Ishikawa (cell line): ENCODE measurements around the gene NDUFB6.

Source experiments
- CEBPB ChIP-seq: IDR thresholded peaks from 2 replicates; pipeline ENCODE4 v1.6.1; 2012
- CREB1 ChIP-seq: IDR thresholded peaks from 2 replicates; pipeline ENCODE4 v1.6.1; 2012; ENCODE audit warnings: low read depth
- EGR1 ChIP-seq: IDR thresholded peaks from 2 replicates; pipeline ENCODE4 v1.6.1; 2012
- EP300 ChIP-seq: IDR thresholded peaks from 2 replicates; pipeline ENCODE4 v1.6.1; 2012; ENCODE audit warnings: borderline replicate concordance
- FOXM1 ChIP-seq: IDR thresholded peaks from 2 replicates; pipeline ENCODE4 v1.6.1; 2012; ENCODE audit warnings: low read depth, borderline replicate concordance
- MAX ChIP-seq: IDR thresholded peaks from 2 replicates; pipeline ENCODE4 v1.6.1; 2012
- NFIC ChIP-seq: IDR thresholded peaks from 2 replicates; pipeline ENCODE4 v1.6.1; 2012
- RAD21 ChIP-seq: IDR thresholded peaks from 2 replicates; pipeline ENCODE4 v1.6.1; 2012; ENCODE audit warnings: low read depth
- REST ChIP-seq: IDR thresholded peaks from 2 replicates; pipeline ENCODE4 v1.6.1; 2012; ENCODE audit warnings: low read depth, mild to moderate bottlenecking
- TAF1 ChIP-seq: IDR thresholded peaks from 2 replicates; pipeline ENCODE4 v1.6.1; 2012; ENCODE audit warnings: low read depth, mild to moderate bottlenecking
- TCF12 ChIP-seq: IDR thresholded peaks from 2 replicates; pipeline ENCODE4 v1.6.1; 2012; ENCODE audit warnings: low read depth
- TEAD4 ChIP-seq: IDR thresholded peaks from 2 replicates; pipeline ENCODE4 v1.6.1; 2012
- YY1 ChIP-seq: IDR thresholded peaks from 2 replicates; pipeline ENCODE4 v1.6.1; 2012; ENCODE audit warnings: low read depth
- ZBTB7A ChIP-seq: IDR thresholded peaks from 2 replicates; pipeline ENCODE4 v1.6.1; 2012; ENCODE audit warnings: low read depth
- TF ChIP-seq, protein P1 (sequence below): IDR thresholded peaks from 2 replicates; pipeline ENCODE4 v1.6.1; 2012

NDUFB6 gene

GRCh38 chr9:32543047-32543446 lies 29.9 kb downstream of the NDUFB6 start:
- TF ChIP-seq FOXM1 (no peak), YY1 (no peak), TEAD4 (no peak), TCF12 (no peak), EP300 (no peak), RAD21 (no peak), ZBTB7A (no peak), CREB1 (no peak), REST (no peak), NFIC (no peak), TAF1 (no peak), MAX (no peak), CEBPB (no peak), EGR1 (no peak)
- TF ChIP-seq, protein P1, sequence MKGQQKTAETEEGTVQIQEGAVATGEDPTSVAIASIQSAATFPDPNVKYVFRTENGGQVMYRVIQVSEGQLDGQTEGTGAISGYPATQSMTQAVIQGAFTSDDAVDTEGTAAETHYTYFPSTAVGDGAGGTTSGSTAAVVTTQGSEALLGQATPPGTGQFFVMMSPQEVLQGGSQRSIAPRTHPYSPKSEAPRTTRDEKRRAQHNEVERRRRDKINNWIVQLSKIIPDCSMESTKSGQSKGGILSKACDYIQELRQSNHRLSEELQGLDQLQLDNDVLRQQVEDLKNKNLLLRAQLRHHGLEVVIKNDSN, result no peak

DNA sequence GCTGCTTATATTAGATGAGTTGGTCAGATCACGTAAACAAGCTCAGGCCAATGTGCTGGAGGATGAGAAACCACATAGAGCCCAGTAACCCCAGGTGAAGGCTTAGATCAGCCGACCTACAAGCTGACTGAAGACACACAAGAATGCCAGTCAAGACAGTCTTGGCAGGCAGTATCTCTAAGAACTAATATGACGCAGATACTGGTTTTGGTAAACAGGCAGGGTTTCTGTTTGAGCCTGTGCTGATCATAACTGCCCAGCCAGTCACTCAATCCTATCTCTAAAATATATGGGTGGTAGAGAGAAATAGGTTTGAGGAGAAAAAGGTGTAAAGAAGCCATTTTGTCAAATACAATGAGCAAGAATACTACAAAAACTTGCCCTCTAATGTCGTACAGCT lies 39.1 kb downstream of the NDUFB6 start:
- TF ChIP-seq TCF12 (no peak), TEAD4 (no peak), FOXM1 (no peak), EP300 (no peak), REST (no peak)

DNA sequence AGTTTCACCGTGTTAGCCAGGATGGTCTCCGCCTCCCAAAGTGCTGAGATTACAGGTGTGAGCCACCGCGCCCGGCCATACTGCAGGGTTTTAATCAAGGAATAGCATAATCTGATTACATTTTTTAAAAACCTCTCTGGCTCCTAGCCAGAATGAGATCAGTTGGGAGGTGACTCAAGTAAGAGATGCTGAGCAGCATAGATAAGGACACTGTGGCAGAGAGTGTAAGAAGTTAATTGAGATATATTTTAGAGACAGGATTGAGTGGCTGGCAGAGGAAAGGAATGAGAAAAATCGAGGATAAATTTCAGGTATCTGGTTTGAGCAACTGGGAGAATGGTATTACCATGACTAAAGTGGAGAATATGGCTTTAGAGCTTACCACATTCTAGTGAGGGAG lies 39.6 kb downstream of the NDUFB6 start:
- TF ChIP-seq CREB1 (no peak), REST (no peak), TAF1 (no peak)
- TF ChIP-seq, protein P1, result no peak

- no peak for TF ChIP-seq YY1
- TF ChIP-seq CREB1, result no peak
- no peak for TF ChIP-seq MAX
- TF ChIP-seq, protein P1, result no peak
- TF ChIP-seq RAD21, result no peak
- no peak for TF ChIP-seq REST
These were observed 46.3 kb downstream of the NDUFB6 start for GRCh38 chr9:32526707-32527048.
